ENCODE measurements around the gene SUMF1.
"Not testable (repeated sequence)": the region's sequence is repeated elsewhere in the genome, so short reads cannot be mapped to it uniquely, and the experiment has no call there.

Gene SUMF1

GRCh38 chr3:4338751-4339150, 128.3 kb downstream of the SUMF1 start:
- no peak for DNase-seq (ENCODE audit: low spot score)

- DNase-seq (ENCODE audit: low spot score) = no peak
Measured at GRCh38 chr3:4336850-4337546, 130.1 kb downstream of the SUMF1 start.

GRCh38 chr3:4335840-4336562, 131.1 kb downstream of the SUMF1 start:
- no peak for DNase-seq (ENCODE audit: low spot score)

GRCh38 chr3:4334548-4334947, 132.5 kb downstream of the SUMF1 start:
- no peak for DNase-seq (ENCODE audit: low spot score)

- DNase-seq (ENCODE audit: low spot score) = no peak
Measured at GRCh38 chr3:4332991-4333390, 134.1 kb downstream of the SUMF1 start.

- no peak for DNase-seq (ENCODE audit: low spot score)
Measured at GRCh38 chr3:4332574-4332973, 134.5 kb downstream of the SUMF1 start.

GRCh38 chr3:4332111-4332510, 135.0 kb downstream of the SUMF1 start:
- DNase-seq (ENCODE audit: low spot score) = no peak

- not testable (repeated sequence) for DNase-seq (ENCODE audit: low spot score)
Measured at GRCh38 chr3:4329806-4330205, 137.3 kb downstream of the SUMF1 start.

- no peak for DNase-seq (ENCODE audit: low spot score)
Measured at GRCh38 chr3:4326868-4327267, 140.2 kb downstream of the SUMF1 start.

- DNase-seq (ENCODE audit: low spot score) = no peak
Measured at GRCh38 chr3:4323246-4324027, 143.6 kb downstream of the SUMF1 start.

GRCh38 chr3:4322635-4323034, 144.4 kb downstream of the SUMF1 start:
- no peak for DNase-seq (ENCODE audit: low spot score)

- DNase-seq (ENCODE audit: low spot score) = no peak
Measured at GRCh38 chr3:4321732-4322131, 145.3 kb downstream of the SUMF1 start.

GRCh38 chr3:4320096-4320911, 146.8 kb downstream of the SUMF1 start:
- DNase-seq (ENCODE audit: low spot score) = no peak

GRCh38 chr3:4314688-4315087, 152.4 kb downstream of the SUMF1 start:
- no peak for DNase-seq (ENCODE audit: low spot score)

GRCh38 chr3:4313606-4314293, 153.3 kb downstream of the SUMF1 start:
- no peak for DNase-seq (ENCODE audit: low spot score)

GRCh38 chr3:4311496-4311895, 155.6 kb downstream of the SUMF1 start:
- DNase-seq (ENCODE audit: low spot score) = no peak
